Measurements from ENCODE around the gene PLA2G12B.
"Not testable (repeated sequence)": the region's sequence is repeated elsewhere in the genome, so short reads cannot be mapped to it uniquely, and the experiment has no call there.

PLA2G12B gene, protein sequence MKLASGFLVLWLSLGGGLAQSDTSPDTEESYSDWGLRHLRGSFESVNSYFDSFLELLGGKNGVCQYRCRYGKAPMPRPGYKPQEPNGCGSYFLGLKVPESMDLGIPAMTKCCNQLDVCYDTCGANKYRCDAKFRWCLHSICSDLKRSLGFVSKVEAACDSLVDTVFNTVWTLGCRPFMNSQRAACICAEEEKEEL

DNA sequence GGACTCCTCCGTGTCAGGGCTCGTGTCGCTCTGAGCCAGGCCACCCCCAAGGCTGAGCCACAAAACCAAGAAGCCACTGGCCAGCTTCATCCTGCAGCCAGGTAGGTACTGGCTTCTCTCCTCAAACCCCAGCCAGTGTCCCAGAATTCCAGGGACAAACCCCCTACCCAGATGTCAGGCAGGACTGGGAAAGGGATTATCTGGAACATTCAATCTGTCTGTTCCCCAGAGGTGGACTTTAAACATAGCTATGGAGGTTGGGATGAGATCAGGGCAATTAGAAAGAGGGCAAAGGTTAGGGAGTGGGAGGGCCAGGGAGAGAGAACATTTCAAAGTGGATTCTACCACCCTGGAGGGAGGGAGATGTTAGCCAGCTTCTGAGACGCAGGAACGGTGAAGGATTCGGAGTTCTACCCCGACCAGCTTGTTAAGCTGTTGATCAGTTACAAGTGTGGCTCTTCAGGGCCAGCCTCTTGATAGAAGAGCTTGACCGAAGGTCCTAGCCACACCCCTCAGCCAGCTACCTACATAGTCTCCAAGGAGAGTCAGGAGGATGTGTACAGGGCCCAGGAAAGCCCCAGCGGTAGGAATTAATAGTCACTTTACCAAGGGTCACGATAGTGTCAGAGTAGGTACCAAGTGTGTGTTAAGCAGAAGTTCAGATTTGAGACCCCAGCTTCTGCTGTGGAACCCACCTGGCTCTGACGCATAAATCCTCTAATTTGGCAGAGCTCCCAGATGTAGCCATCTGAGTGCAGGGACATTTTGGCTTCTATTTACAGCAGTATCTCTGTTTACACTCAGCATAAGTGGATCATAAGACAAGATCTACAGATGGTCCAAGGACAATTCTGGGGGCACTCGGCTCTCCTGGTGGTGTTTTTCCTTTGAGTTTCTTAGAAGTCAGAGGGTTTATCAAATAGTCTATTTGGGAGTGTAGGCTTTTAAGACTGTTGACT, at the start of gene PLA2G12B:
PLA2G12B (minus strand) TSS at position 211 of the 959 bp plus-strand sequence; CDS start at position 90, 121 bp downstream.
- no peak for DNase-seq

- DNase-seq, result no peak
Observed at GRCh38 chr10:73003822-73004221, 49.2 kb upstream of the PLA2G12B start.

DNA sequence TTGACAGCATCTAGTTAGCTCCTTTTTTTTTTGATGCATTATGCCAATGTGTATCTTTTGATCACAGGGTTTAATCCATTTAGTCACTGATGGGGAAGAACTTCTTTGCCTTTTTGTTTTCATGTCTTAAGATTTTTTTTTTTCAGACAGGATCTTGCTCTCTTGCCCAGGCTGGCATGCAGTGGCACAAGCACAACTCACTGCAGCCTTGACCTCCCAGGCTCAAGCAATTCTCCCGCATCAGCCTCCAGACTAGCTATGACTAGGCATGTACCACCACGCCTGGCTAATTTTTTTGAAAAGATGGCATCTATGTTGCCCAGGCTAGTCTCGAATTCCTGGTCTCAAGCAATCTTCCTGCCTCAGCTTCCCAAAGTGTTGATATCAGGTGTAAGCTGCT, 46.4 kb upstream of the PLA2G12B start:
- DNase-seq, result no peak

DNA sequence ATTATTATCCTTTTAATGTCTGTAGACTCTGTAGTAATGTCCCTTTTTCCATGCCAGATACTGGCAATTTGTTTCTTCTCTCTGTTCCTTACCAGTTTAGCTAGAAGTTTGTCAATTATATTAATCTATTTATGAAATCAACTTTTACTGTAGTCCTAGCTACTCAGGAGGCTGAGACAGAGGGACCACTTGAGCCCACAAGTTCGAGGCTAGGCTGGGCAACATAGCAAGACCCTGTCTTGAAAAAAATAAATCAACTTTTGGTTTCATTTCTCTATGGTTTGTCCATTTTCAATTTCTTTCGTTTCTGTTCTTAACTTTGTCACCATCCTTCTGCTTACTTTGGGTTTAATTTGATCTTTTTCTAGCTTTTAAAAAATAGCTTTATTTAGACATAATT, 42.5 kb upstream of the PLA2G12B start:
- no peak for DNase-seq

- DNase-seq, result not testable (repeated sequence)
Observed at GRCh38 chr10:72995459-72995858, 40.9 kb upstream of the PLA2G12B start.

- DNase-seq, result not testable (repeated sequence)
Observed at GRCh38 chr10:72989771-72990170, 35.2 kb upstream of the PLA2G12B start.

- not testable (repeated sequence) for DNase-seq
Observed at GRCh38 chr10:72984618-72985017, 30.0 kb upstream of the PLA2G12B start.

GRCh38 chr10:72981882-72982529, 27.4 kb upstream of the PLA2G12B start:
- DNase-seq, result no peak

GRCh38 chr10:72981028-72981881, 26.6 kb upstream of the PLA2G12B start:
- no peak for DNase-seq

DNA sequence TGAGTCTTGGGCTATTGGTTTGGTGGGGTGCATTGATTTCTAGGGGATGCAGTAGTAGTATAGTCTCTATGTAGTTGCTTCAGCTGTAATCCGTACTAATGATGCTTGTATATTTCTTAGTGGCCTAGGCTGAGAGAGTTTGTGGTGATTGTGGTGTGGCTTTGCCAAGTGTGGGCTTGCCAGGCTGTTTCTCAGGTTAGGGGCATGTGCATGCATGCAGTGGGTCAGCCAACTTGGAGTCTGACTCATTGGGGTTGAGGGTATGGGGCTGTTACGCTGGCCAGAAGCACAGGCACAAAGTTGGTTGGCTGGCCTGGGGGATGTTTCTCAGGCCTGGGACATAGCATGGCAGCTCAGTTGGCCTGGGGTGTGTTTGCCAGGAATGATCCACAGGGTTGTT, 25.7 kb upstream of the PLA2G12B start:
- no peak for DNase-seq

DNA sequence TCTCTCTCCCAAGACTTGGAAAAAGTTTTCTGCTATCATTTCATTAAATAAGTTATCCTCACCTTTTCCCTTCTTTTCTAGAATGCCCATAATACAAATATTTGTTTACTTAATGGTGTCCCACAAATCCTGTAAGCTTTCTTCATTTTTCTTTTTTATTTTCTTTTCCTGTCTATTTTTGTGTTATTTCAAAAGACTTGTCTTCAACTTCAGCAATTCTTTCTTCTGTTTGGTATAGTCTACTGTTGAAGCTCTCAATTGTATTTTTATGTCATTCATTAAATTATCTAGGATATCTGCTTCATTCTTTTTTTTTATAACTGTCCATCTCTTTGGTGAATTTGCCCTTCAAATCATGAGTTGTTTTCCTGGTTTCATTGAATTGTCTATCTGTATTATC, 25.1 kb upstream of the PLA2G12B start:
- DNase-seq, result no peak

DNA sequence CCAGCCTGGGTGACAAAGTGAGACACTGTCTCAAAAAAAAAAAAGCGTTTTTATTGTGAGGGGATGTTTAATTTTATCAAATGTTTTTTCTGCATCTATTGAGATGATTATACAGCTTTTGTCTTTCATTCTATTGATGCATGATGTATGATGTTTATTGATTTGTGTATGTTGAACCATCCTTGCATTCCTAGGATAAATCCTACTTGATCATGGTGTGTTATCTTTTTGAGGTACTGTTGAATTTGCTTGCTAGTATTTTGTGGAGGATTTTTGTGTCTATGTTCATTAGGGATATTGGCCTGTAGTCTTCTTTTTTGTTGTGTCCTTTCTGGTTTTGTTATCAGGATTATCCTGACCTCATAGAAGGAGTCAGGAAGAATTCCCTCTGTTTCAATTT, 22.3 kb upstream of the PLA2G12B start:
- DNase-seq, result no peak

DNA sequence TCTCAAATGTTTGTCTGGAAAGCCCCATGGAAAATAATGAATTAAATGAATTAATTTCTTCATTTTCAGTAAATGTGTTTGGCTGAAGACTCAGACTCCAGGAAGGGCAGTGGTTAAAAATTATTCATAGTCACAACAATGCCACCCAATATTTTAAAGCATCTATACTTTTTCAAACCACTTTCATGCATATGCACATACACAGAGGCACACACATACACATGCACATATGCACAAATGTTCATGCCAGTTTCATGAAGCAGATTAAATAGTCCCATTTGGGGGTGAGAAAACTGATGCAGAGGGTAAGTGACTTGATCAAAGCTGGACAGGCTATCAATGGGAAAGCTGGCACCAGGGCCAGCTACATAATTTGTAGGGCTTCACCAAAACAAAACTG, 1.4 kb upstream of the PLA2G12B start:
- DNase-seq, result no peak

GRCh38 chr10:72954230-72954595, 393 bp downstream of the PLA2G12B start:
- no peak for DNase-seq

- DNase-seq, result no peak
Observed at GRCh38 chr10:72953687-72954086, 919 bp downstream of the PLA2G12B start.

DNA sequence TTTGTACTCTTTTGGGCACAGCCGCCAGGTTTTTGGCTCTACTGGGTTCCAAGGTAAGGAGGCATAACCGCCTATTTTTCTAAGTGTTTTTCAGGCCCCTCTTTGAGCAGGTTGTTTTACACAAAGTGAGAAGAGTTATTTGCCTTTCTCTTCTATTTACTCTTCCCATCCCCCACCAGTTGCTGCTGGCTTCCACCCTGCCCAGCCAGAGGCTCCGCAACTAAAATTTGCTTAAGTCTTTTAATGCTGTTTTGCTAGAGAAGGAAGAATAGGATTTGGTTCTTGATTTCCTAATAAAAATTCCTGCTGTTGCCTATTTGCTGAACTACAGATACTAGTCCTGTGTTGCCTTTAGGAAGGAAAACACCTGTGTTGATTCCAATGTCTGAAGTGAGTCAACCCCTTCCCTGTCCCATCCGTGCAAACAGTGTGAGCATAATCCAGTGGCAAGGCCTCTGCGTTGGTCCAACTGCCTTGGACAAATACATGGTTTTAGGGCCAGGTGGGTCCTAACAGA, 1.9 kb downstream of the PLA2G12B start:
- DNase-seq, result no peak

DNA sequence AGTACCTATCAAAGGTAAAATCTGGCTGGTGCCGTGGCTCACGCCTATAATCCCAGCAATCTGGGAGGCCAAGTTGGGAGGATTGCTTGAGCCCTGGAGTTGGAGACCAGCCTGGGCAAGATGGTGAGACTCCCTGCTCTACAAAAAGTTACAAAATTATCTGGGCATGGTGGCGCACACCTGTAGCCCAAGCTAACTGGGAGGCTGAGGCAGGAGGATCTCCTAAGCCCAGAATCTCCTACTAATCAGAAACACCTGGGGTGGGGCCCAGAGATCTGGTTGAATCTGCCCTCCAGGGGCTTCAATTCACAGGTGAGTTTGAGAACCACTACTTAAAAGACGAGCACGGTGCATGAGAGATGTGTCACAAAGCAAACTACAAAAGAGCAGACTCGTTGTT, 2.4 kb downstream of the PLA2G12B start:
- no peak for DNase-seq

DNA sequence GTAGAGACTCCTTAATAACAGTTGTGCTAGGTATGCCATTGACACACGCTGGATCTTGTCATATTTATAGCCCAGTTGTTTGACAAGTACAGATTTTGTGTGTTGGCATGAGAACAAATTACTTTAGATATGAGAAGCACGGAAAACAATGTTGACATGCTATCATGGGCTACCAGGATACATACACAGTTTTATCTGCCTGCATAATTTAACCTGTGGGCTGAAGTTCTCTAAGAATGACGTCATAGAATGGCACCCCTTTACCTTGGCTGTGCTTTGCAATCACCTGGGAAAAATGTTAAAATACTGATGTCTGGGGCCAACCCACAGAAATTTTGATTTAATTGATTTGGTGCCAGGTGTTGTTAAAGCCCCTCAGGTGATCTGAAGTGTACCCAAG, 2.8 kb downstream of the PLA2G12B start:
- DNase-seq, result no peak

GRCh38 chr10:72948762-72949161, 5.8 kb downstream of the PLA2G12B start:
- DNase-seq, result no peak

DNA sequence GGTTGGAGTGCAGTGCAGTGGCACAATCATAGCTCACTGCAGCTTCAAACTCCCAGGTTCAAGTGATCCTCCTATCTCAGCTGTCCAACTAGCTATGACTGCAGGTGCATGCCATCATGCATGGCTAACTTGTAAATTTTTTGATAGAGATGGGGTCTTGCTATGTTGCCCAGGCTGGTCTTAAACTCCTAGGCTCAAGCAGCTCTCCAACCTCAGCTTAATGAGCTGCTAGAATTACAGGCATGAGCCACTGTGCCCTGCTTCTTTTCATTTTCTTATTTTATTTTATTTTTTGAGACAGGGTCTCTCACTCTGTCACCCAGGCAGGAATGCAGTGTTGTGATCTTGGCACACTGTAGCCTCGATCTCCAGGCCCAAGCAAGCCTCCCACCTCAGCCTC, 7.6 kb downstream of the PLA2G12B start:
- DNase-seq, result no peak

DNA sequence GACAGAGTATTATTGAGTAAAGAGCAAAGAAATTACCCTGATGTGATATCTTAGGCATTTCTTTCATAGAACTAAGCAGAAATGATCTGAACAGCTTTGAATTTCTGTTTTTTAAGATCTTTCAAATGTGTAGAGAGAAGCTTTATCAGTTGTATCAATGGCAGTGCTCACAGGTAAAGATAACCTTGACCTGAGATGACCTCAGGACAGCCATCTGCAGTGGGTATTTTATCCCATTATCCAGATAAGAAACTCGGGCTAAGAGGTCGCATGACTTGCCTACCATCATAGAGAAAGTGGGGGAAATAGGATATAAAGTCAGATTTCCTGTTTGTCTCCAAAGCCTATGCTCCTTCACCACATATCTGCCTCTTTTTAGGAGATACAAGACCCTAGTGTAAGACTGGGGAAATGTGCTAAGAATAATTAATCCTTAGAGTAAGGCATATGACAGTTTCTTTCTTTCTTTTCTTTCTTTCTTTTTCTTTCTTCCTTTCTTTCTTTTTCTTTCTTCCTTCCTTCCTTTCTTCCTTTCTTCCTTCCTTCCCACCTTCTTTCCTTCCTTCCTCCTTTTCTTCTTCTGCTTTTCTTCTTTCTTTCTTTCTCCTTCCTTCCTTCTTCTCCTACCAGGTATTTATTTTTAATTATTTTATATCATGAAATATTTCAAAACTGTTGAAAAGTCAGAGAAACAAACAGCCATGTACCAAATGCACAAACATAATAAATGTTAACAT, 10.9 kb downstream of the PLA2G12B start:
- no peak for DNase-seq

GRCh38 chr10:72935361-72935760, 19.2 kb downstream of the PLA2G12B start:
- no peak for DNase-seq
